ENCODE results near the gene AP3S2. TPM values are rescaled to one million over a fixed set of nuclear protein-coding genes. Genes with fewer than 3 reads are reported as not detected.

AP3S2 gene
- total RNA-seq, 4 donors from 2014 or later, result 37.3 to 73.8 (median 56.2) TPM

GRCh38 chr15:89809093-89809786, 84.6 kb downstream of the AP3S2 start:
- no peak for ATAC-seq (ENCODE audit: low FRiP score)
- TF ChIP-seq CTCF (IDR thresholded peaks at IDR 0.05), result no peak
- no peak for DNase-seq (ENCODE audit: low spot score)

GRCh38 chr15:89808160-89808870, 85.5 kb downstream of the AP3S2 start:
- no peak for ATAC-seq (ENCODE audit: low FRiP score)
- no peak for DNase-seq (ENCODE audit: low spot score)
- no peak for TF ChIP-seq CTCF (IDR thresholded peaks at IDR 0.05)

- ATAC-seq (ENCODE audit: low FRiP score) (no peak), DNase-seq (ENCODE audit: low spot score) (no peak)
- TF ChIP-seq CTCF (IDR thresholded peaks at IDR 0.05), result no peak
These were observed 86.1 kb downstream of the AP3S2 start for GRCh38 chr15:89807689-89808088.

GRCh38 chr15:89806559-89807550, 86.9 kb downstream of the AP3S2 start:
- ATAC-seq (ENCODE audit: low FRiP score) (no peak), DNase-seq (ENCODE audit: low spot score) (no peak)
- TF ChIP-seq CTCF (IDR thresholded peaks at IDR 0.05), result no peak

GRCh38 chr15:89806210-89806558, 87.6 kb downstream of the AP3S2 start:
- DNase-seq (ENCODE audit: low spot score), result no peak
- TF ChIP-seq CTCF (IDR thresholded peaks at IDR 0.05), result no peak
- no peak for ATAC-seq (ENCODE audit: low FRiP score)

- ATAC-seq (ENCODE audit: low FRiP score) (no peak), DNase-seq (ENCODE audit: low spot score) (no peak)
- no peak for TF ChIP-seq CTCF (IDR thresholded peaks at IDR 0.05)
These were observed 88.3 kb downstream of the AP3S2 start for GRCh38 chr15:89805241-89806209.

Measured in omental fat pad (tissue), 4 donors.